ENCODE results near the gene FBXL7.

FBXL7 gene

GRCh38 chr5:15595929-15596328 lies 95.9 kb downstream of the FBXL7 start:
- no peaks in the 10 kb centered on the region for H3K27me3 Mint-ChIP-seq
- no peak for DNase-seq
- no peaks in the 10 kb centered on the region for H3K4me1 Mint-ChIP-seq (ENCODE audit: low read depth)
- no peaks in the 10 kb centered on the region for H3K36me3 Mint-ChIP-seq (ENCODE audit: low read depth)
- no peaks in the 10 kb centered on the region for H3K9me3 Mint-ChIP-seq
- H3K27ac Mint-ChIP-seq: no peak overlapping the region
- H3K4me3 Mint-ChIP-seq: no peak overlapping the region

GRCh38 chr5:15596936-15597335 lies 97.0 kb downstream of the FBXL7 start:
- Mint-ChIP-seq H3K9me3 (no peaks in the 10 kb centered on the region), H3K4me1 (ENCODE audit: low read depth) (no peaks in the 10 kb centered on the region), H3K27me3 (no peaks in the 10 kb centered on the region), H3K4me3 (no peak overlapping the region), H3K27ac (no peak overlapping the region), H3K36me3 (ENCODE audit: low read depth) (no peaks in the 10 kb centered on the region)
- no peak for DNase-seq

- Mint-ChIP-seq H3K27me3 (no peaks in the 10 kb centered on the region), H3K27ac (no peak overlapping the region)
- no peak for DNase-seq
These were observed 97.8 kb downstream of the FBXL7 start for GRCh38 chr5:15597804-15598203.

GRCh38 chr5:15598294-15598902 lies 98.4 kb downstream of the FBXL7 start:
- Mint-ChIP-seq H3K27ac (no peak overlapping the region), H3K27me3 (no peaks in the 10 kb centered on the region), H3K4me3 (no peak overlapping the region), H3K4me1 (ENCODE audit: low read depth) (no peaks in the 10 kb centered on the region), H3K9me3 (no peaks in the 10 kb centered on the region), H3K36me3 (ENCODE audit: low read depth) (no peaks in the 10 kb centered on the region)
- DNase-seq: no peak

More at GRCh38 chr5:15597804-15598203, 97.8 kb downstream of the FBXL7 start:
- Mint-ChIP-seq H3K4me1 (ENCODE audit: low read depth) (no peaks in the 10 kb centered on the region), H3K36me3 (ENCODE audit: low read depth) (no peaks in the 10 kb centered on the region), H3K9me3 (no peaks in the 10 kb centered on the region), H3K4me3 (no peak overlapping the region)

GRCh38 chr5:15600035-15600434 lies 100.1 kb downstream of the FBXL7 start:
- no peak for DNase-seq
- no peak overlapping the region for H3K4me3 Mint-ChIP-seq
- H3K9me3 Mint-ChIP-seq: peaks cover 1% of the 10 kb centered on the region
- H3K27me3 Mint-ChIP-seq: no peaks in the 10 kb centered on the region
- H3K4me1 Mint-ChIP-seq (ENCODE audit: low read depth): no peaks in the 10 kb centered on the region
- no peaks in the 10 kb centered on the region for H3K36me3 Mint-ChIP-seq (ENCODE audit: low read depth)
- H3K27ac Mint-ChIP-seq: no peak overlapping the region

GRCh38 chr5:15601274-15601673 lies 101.3 kb downstream of the FBXL7 start:
- Mint-ChIP-seq H3K4me1 (ENCODE audit: low read depth) (no peaks in the 10 kb centered on the region), H3K27me3 (no peaks in the 10 kb centered on the region), H3K4me3 (no peak overlapping the region), H3K9me3 (peaks cover 5% of the 10 kb centered on the region), H3K27ac (no peak overlapping the region), H3K36me3 (ENCODE audit: low read depth) (no peaks in the 10 kb centered on the region)
- DNase-seq: no peak

GRCh38 chr5:15601853-15602252 lies 101.9 kb downstream of the FBXL7 start:
- Mint-ChIP-seq H3K27ac (no peak overlapping the region), H3K36me3 (ENCODE audit: low read depth) (no peaks in the 10 kb centered on the region), H3K27me3 (no peaks in the 10 kb centered on the region), H3K4me3 (no peak overlapping the region), H3K4me1 (ENCODE audit: low read depth) (no peaks in the 10 kb centered on the region), H3K9me3 (peaks cover 5% of the 10 kb centered on the region)
- DNase-seq: no peak

- H3K27ac Mint-ChIP-seq: no peak overlapping the region
- H3K4me1 Mint-ChIP-seq (ENCODE audit: low read depth): no peaks in the 10 kb centered on the region
- no peak overlapping the region for H3K4me3 Mint-ChIP-seq
- H3K9me3 Mint-ChIP-seq: peaks cover 5% of the 10 kb centered on the region
- H3K27me3 Mint-ChIP-seq: no peaks in the 10 kb centered on the region
- H3K36me3 Mint-ChIP-seq (ENCODE audit: low read depth): no peaks in the 10 kb centered on the region
- DNase-seq: no peak
These were observed 105.0 kb downstream of the FBXL7 start for GRCh38 chr5:15604986-15605385.

- no peaks in the 10 kb centered on the region for H3K27me3 Mint-ChIP-seq
- DNase-seq: no peak
- H3K27ac Mint-ChIP-seq: no peak overlapping the region
- no peaks in the 10 kb centered on the region for H3K36me3 Mint-ChIP-seq (ENCODE audit: low read depth)
- H3K4me3 Mint-ChIP-seq: no peak overlapping the region
- no peaks in the 10 kb centered on the region for H3K4me1 Mint-ChIP-seq (ENCODE audit: low read depth)
- peaks cover 9% of the 10 kb centered on the region for H3K9me3 Mint-ChIP-seq
These were observed 106.2 kb downstream of the FBXL7 start for GRCh38 chr5:15606197-15606596.

- Mint-ChIP-seq H3K9me3 (peaks cover 9% of the 10 kb centered on the region), H3K4me1 (ENCODE audit: low read depth) (no peaks in the 10 kb centered on the region), H3K4me3 (no peak overlapping the region), H3K27me3 (no peaks in the 10 kb centered on the region), H3K27ac (no peak overlapping the region), H3K36me3 (ENCODE audit: low read depth) (no peaks in the 10 kb centered on the region)
- DNase-seq: no peak
These were observed 107.1 kb downstream of the FBXL7 start for GRCh38 chr5:15607076-15607475.

GRCh38 chr5:15609076-15609725 lies 109.2 kb downstream of the FBXL7 start:
- H3K4me3 Mint-ChIP-seq: no peak overlapping the region
- H3K27me3 Mint-ChIP-seq: no peaks in the 10 kb centered on the region
- H3K9me3 Mint-ChIP-seq: peaks cover 12% of the 10 kb centered on the region
- H3K36me3 Mint-ChIP-seq (ENCODE audit: low read depth): no peaks in the 10 kb centered on the region
- no peaks in the 10 kb centered on the region for H3K4me1 Mint-ChIP-seq (ENCODE audit: low read depth)
- DNase-seq: no peak
- H3K27ac Mint-ChIP-seq: no peak overlapping the region

- no peaks in the 10 kb centered on the region for H3K27me3 Mint-ChIP-seq
- H3K4me3 Mint-ChIP-seq: no peak overlapping the region
- no peak for DNase-seq
- no peaks in the 10 kb centered on the region for H3K36me3 Mint-ChIP-seq (ENCODE audit: low read depth)
- H3K27ac Mint-ChIP-seq: no peak overlapping the region
- peaks cover 10% of the 10 kb centered on the region for H3K9me3 Mint-ChIP-seq
- H3K4me1 Mint-ChIP-seq (ENCODE audit: low read depth): no peaks in the 10 kb centered on the region
These were observed 110.2 kb downstream of the FBXL7 start for GRCh38 chr5:15610216-15610615.

GRCh38 chr5:15611008-15611407 lies 111.0 kb downstream of the FBXL7 start:
- no peak for DNase-seq
- Mint-ChIP-seq H3K27me3 (no peaks in the 10 kb centered on the region), H3K4me1 (ENCODE audit: low read depth) (no peaks in the 10 kb centered on the region), H3K36me3 (ENCODE audit: low read depth) (no peaks in the 10 kb centered on the region), H3K9me3 (peaks cover 7% of the 10 kb centered on the region), H3K4me3 (no peak overlapping the region), H3K27ac (no peak overlapping the region)

- no peaks in the 10 kb centered on the region for H3K36me3 Mint-ChIP-seq (ENCODE audit: low read depth)
- peaks cover 7% of the 10 kb centered on the region for H3K9me3 Mint-ChIP-seq
- no peak for DNase-seq
- no peak overlapping the region for H3K27ac Mint-ChIP-seq
- H3K4me1 Mint-ChIP-seq (ENCODE audit: low read depth): no peaks in the 10 kb centered on the region
- no peaks in the 10 kb centered on the region for H3K27me3 Mint-ChIP-seq
- no peak overlapping the region for H3K4me3 Mint-ChIP-seq
These were observed 113.1 kb downstream of the FBXL7 start for GRCh38 chr5:15612915-15613635.

GRCh38 chr5:15614679-15615078 lies 114.7 kb downstream of the FBXL7 start:
- Mint-ChIP-seq H3K27ac (no peak overlapping the region), H3K4me3 (no peak overlapping the region), H3K36me3 (ENCODE audit: low read depth) (no peaks in the 10 kb centered on the region), H3K9me3 (peaks cover 9% of the 10 kb centered on the region), H3K4me1 (ENCODE audit: low read depth) (no peaks in the 10 kb centered on the region), H3K27me3 (no peaks in the 10 kb centered on the region)
- no peak for DNase-seq
